ENCODE measurements around the gene KRT31. TPM values are rescaled to one million over a fixed set of nuclear protein-coding genes. Genes with fewer than 3 reads are reported as not detected.

KRT31 gene
- total RNA-seq, 1 donor, result not detected

- Histone ChIP-seq H3K27ac (ENCODE audit: low read depth, low read length) (no peak within 1 kb of the TSS), H3K4me2 (ENCODE audit: insufficient read depth, low read length) (no peak within 1 kb of the TSS), H3K27me3 (ENCODE audit: insufficient read depth, low read length) (no peaks in the 10 kb centered on the region), H3K4me3 (ENCODE audit: insufficient read depth, low read length) (no peak within 1 kb of the TSS), H3K36me3 (ENCODE audit: insufficient read depth, low read length) (no peaks in the 10 kb centered on the region), H4K20me1 (ENCODE audit: insufficient read depth, low read length) (no peaks in the 10 kb centered on the region), H2AFZ (ENCODE audit: low read length) (no peak within 1 kb of the TSS), H3K4me1 (ENCODE audit: insufficient read depth, low read length) (peaks cover 20% of the 10 kb centered on the region), H3K79me2 (ENCODE audit: insufficient read depth, low read length) (no peaks in the 10 kb centered on the region), H3K9me3 (ENCODE audit: low read depth, low read length) (no peaks in the 10 kb centered on the region)
- no peak for DNase-seq (ENCODE audit: insufficient read length, low spot score, missing footprints)
- TF ChIP-seq CTCF (IDR thresholded peaks at IDR 0.05; ENCODE audit: extremely low read depth, low read depth, low read length), result no peak
Measured at GRCh38 chr17:41369713-41370112, 27.7 kb downstream of the KRT31 start, which contains the start of gene KRT33B. Gene KRT33B, minus strand, starts transcription at chr17:41369813. Its CDS starts 63 bp downstream, at chr17:41369750.

GRCh38 chr17:41369023-41369422 is 28.4 kb downstream of the KRT31 start:
- TF ChIP-seq CTCF (IDR thresholded peaks at IDR 0.05; ENCODE audit: extremely low read depth, low read depth, low read length), result no peak
- no peak overlapping the region for H2AFZ ChIP-seq (ENCODE audit: low read length)
- H3K4me1 ChIP-seq (ENCODE audit: insufficient read depth, low read length), result peaks cover 20% of the 10 kb centered on the region
- H3K4me2 ChIP-seq (ENCODE audit: insufficient read depth, low read length), result no peak overlapping the region
- no peaks in the 10 kb centered on the region for H3K9me3 ChIP-seq (ENCODE audit: low read depth, low read length)
- DNase-seq (ENCODE audit: insufficient read length, low spot score, missing footprints), result no peak
- H3K4me3 ChIP-seq (ENCODE audit: insufficient read depth, low read length), result no peak overlapping the region
- H3K79me2 ChIP-seq (ENCODE audit: insufficient read depth, low read length), result no peaks in the 10 kb centered on the region
- H4K20me1 ChIP-seq (ENCODE audit: insufficient read depth, low read length), result no peaks in the 10 kb centered on the region
- H3K27me3 ChIP-seq (ENCODE audit: insufficient read depth, low read length), result no peaks in the 10 kb centered on the region
- no peak overlapping the region for H3K27ac ChIP-seq (ENCODE audit: low read depth, low read length)
- H3K36me3 ChIP-seq (ENCODE audit: insufficient read depth, low read length), result no peaks in the 10 kb centered on the region

- peak overlapping the region; percentile 4 for H2AFZ ChIP-seq (ENCODE audit: low read length)
Measured at GRCh38 chr17:41367426-41368075, 29.9 kb downstream of the KRT31 start.

More at GRCh38 chr17:41367426-41368075, 29.9 kb downstream of the KRT31 start:
- H3K79me2 ChIP-seq (ENCODE audit: insufficient read depth, low read length), result no peaks in the 10 kb centered on the region
- H3K9me3 ChIP-seq (ENCODE audit: low read depth, low read length), result no peaks in the 10 kb centered on the region
- no peaks in the 10 kb centered on the region for H3K27me3 ChIP-seq (ENCODE audit: insufficient read depth, low read length)
- H3K4me3 ChIP-seq (ENCODE audit: insufficient read depth, low read length), result no peak overlapping the region
- DNase-seq (ENCODE audit: insufficient read length, low spot score, missing footprints), result peak; percentile 90
- no peaks in the 10 kb centered on the region for H4K20me1 ChIP-seq (ENCODE audit: insufficient read depth, low read length)
- H3K27ac ChIP-seq (ENCODE audit: low read depth, low read length), result peak overlapping the region; percentile 73
- peaks cover 20% of the 10 kb centered on the region for H3K4me1 ChIP-seq (ENCODE audit: insufficient read depth, low read length)
- no peak for TF ChIP-seq CTCF (IDR thresholded peaks at IDR 0.05; ENCODE audit: extremely low read depth, low read depth, low read length)
- peak overlapping the region; percentile 22 for H3K4me2 ChIP-seq (ENCODE audit: insufficient read depth, low read length)
- no peaks in the 10 kb centered on the region for H3K36me3 ChIP-seq (ENCODE audit: insufficient read depth, low read length)
